GM12864 (cell line): ENCODE data around the gene VN1R4.
"Not testable (repeated sequence)": the region's sequence is repeated elsewhere in the genome, so short reads cannot be mapped to it uniquely, and the experiment has no call there.

Experiments
- DNase-seq: peaks from one replicate; pipeline ENCODE4 v3.0.0-alpha.2; 2011; ENCODE audit warnings: low read depth
- H3K4me3 ChIP-seq: 2 replicates; pipeline ENCODE4 v1.5.1; 2011; ENCODE audit warnings: mild to moderate bottlenecking, low read depth, low read length, control low read depth
- TF ChIP-seq, protein P1 (sequence below): IDR thresholded peaks from 2 replicates; pipeline ENCODE4 v1.5.1; 2011; ENCODE audit warnings: low read depth, mild to moderate bottlenecking, moderate library complexity, low read length, control low read depth, inconsistent platforms; ENCODE audit errors: missing control alignments

The VN1R4 gene

DNA sequence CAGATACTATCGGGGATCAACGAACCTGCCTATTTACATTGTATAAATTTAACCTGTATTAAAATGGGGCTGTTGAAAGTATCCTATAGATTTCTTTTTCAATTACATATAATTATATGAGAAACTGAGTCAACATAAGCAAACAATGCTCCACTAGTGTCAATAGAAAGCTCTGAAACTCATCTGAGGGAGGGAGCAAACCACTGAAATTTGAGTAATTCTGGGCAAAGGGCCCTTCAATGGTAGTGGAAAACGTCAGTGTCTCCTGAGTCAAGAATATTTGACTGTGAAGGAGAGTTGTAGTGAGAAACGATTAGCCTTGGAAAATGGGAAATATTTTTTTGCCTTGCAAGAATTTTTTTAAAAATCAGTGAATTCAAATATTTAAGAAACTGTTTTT lies 17.6 kb upstream of the VN1R4 start:
- H3K4me3 ChIP-seq: no peak overlapping the region
- no peak for DNase-seq
- TF ChIP-seq, protein P1, sequence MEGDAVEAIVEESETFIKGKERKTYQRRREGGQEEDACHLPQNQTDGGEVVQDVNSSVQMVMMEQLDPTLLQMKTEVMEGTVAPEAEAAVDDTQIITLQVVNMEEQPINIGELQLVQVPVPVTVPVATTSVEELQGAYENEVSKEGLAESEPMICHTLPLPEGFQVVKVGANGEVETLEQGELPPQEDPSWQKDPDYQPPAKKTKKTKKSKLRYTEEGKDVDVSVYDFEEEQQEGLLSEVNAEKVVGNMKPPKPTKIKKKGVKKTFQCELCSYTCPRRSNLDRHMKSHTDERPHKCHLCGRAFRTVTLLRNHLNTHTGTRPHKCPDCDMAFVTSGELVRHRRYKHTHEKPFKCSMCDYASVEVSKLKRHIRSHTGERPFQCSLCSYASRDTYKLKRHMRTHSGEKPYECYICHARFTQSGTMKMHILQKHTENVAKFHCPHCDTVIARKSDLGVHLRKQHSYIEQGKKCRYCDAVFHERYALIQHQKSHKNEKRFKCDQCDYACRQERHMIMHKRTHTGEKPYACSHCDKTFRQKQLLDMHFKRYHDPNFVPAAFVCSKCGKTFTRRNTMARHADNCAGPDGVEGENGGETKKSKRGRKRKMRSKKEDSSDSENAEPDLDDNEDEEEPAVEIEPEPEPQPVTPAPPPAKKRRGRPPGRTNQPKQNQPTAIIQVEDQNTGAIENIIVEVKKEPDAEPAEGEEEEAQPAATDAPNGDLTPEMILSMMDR: no peak

DNA sequence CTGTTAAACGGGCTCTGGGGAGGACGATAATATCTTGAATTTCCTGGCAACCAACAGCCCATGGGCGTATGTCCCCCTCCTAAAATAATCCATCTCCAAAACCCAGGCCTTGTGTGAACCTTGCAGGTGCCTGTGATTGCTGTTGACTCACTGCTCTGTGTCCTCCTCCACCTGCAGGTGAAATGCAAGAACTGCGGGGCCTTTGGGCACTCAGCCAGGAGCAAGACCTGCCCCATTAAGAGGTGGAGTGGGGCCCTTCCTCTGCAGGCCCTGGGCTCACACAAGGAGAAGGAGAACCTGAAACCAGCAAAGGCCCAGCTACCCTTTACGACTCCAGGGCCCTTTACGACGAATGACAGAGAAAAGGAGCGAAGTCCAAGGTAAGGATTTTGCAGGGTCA lies 14.4 kb upstream of the VN1R4 start:
- H3K4me3 ChIP-seq, DNase-seq: not testable (repeated sequence)

DNA sequence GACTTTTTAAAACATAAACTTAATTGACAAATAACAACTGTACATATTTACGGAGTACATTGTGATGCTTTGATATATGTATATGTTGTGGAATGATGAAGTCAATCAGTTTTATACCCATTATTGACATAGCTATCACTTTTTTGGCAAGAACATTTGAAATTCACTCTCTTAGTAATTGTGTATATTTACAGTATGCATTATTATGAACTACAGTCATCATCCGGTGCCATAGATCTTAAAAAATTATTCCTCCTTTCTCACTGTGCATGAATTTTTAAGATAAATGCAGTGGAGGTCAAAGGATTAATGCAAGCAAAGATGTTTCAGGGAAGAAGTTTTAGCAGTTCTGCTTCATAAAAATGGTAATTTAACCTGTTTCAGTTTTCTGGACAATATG lies 8.0 kb upstream of the VN1R4 start:
- H3K4me3 ChIP-seq: no peak overlapping the region
- no peak for DNase-seq
- TF ChIP-seq, protein P1: no peak

DNA sequence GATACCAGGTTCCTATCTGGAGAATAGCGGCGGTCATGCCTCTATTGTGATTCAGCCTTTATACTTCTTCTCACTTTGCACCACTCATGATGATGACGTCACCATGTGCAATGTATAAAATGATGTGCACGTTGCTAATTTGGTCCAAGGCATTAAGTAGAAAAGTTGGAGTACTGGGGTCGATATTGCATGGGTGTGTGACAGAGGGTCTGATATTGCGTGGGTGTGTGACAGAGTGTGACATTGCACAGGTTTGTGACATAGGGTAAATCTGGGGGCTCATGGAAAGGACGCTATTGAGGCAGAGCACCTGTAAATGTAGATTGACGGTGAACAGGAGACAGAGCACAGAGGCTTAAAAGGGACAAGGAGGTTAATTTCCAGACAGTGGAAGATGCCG lies 4.5 kb upstream of the VN1R4 start:
- no peak overlapping the region for H3K4me3 ChIP-seq
- TF ChIP-seq, protein P1: no peak
- DNase-seq: no peak

DNA sequence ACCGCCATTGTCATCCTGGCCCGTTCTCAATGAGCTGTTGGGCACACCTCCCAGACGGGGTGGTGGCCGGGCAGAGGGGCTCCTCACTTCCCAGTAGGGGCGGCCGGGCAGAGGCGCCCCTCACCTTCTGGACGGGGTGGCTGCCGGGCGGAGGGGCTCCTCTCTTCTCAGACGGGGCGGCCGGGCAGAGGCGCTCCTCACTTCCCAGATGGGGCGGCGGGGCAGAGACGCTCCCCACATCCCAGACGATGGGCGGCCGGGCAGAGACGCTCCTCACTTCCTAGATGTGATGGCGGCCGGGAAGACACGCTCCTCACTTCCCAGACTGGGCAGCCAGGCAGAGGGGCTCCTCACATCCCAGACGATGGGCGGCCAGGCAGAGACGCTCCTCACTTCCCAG lies 2.3 kb upstream of the VN1R4 start:
- not testable (repeated sequence) for DNase-seq, H3K4me3 ChIP-seq

DNA sequence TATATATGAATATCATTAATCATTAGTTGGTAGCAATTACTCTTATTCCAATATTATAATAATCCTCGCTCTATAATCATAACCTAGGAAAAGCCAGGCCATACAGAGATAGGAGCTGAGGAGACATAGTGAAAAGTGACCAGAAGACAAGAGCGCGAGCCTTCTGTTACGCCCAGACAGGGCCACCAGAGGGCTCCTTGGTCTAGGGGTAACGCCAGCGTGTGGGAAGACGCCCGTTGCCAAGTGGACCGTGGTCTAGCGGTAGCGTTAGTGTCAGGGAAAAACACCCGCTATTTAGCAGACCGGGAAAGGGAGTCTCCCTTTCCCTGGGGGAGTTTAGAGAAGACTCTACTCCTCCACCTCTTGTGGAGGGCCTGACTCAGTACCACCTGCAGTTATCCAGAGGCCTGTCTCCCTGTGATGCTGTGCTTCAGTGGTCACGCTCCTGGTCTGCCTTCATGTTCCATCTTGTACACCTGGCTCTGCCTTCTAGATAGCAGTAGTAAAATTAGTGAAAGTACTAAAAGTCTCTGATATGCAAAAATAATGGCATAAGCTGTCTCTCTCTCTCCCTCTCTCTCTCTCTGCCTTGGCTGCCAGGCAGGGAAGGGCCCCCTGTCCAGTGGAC lies 9.7 kb downstream of the VN1R4 start, which contains the start of gene VN1R2:
TSS of gene VN1R2 (plus strand) at position 578 of the 628 bp plus-strand sequence. CDS start 84 bp downstream, outside the sequence.
- not testable (repeated sequence) for DNase-seq, H3K4me3 ChIP-seq

DNA sequence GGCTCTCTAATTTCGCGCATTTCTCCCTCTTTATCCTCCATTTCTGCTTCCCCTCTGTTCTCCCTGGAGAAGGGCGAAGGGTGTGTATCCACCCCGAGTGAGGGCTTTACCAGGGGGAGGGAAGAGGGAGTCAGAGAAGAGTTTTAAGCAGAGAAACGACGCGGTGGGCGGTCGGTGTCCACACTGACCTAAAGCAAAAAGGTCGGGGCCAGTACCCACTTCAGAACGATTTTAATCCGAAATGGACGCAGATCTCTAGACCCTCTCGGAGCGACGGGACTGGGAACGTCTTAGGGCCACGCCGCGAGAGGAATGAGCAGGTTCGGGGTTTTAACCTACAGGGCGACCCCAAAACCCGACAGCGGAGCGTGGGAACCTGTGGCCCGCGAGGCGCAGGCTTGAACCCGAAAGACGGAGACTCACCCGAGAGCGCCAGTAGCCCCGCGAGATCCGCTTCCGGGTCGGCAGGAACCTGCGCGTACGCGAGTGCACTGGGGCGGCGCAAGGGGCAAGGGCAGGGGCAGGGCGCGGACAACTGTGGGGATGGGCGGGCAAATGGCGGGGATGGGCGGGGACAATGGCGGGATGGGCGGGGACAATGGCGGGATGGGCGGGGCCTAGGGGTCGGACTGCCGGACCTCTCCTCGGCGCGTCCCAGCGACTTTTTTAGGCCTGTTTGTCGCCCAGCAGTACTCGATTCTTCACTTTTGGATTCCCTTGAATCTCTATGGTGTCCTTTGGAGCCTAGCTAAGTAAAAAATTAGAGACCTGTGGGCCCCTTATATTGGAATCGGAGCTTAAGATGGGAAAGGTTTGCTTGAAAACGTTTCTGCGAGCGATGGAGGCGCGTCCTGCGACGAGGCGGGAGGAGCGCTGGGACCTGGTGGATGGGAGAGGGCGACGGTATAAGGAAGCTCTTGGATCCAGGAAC lies 12.8 kb downstream of the VN1R4 start, which contains the start of gene ZNF677:
TSS of gene ZNF677 (minus strand) at position 463 of the 931 bp plus-strand sequence. CDS start 3,323 bp downstream, outside the sequence.
- no peak within 1 kb of the TSS for H3K4me3 ChIP-seq
- DNase-seq: no peak
- TF ChIP-seq, protein P1: no peak

DNA sequence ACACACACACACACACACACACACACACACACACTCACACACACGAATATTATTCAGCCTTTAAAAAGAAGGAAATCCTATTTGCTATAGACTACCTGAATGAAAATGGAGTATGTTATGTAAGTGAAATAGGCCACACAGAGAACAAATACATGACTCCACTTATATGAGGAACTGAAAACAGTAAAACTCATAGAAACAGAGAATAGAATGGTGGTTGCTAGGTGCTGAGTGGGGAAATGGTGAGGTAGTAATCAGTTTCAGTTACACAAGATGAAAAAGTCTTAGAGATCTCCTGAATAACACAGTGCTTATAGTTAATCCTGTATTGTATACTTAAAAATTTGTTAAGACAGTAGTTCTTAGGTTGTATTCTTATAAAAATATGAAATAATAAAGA lies 21.0 kb downstream of the VN1R4 start:
- H3K4me3 ChIP-seq: no peak overlapping the region
- DNase-seq: peak; percentile 7
- TF ChIP-seq, protein P1: no peak
